Smooth muscle cell (in vitro differentiated cells): Measurements from ENCODE around the gene GPR141. TPM values are rescaled to one million over a fixed set of nuclear protein-coding genes. Genes with fewer than 3 reads are reported as not detected.

Experiments used
- DNase-seq: peaks from one replicate; lab custom pipeline; 2025; ENCODE audit not compliant: unreplicated experiment; lab: John Stamatoyannopoulos, UW
- H2AFZ ChIP-seq: fragments of 200-600 bp; sonication (generic); 2 replicates; pipeline ENCODE4 v1.6.0; 2016; ENCODE audit warnings: antibody characterized with exemption, low read depth, mild to moderate bottlenecking
- H3F3A ChIP-seq: fragments of 200-600 bp; sonication (generic); 2 replicates; pipeline ENCODE4 v1.6.0; 2017; ENCODE audit warnings: antibody characterized with exemption, low read depth
- H3K27ac ChIP-seq: fragments of 200-600 bp; sonication (generic); 2 replicates; pipeline ENCODE4 v1.5.1; 2016; ENCODE audit warnings: low read depth, mild to moderate bottlenecking
- H3K27me3 ChIP-seq: fragments of 200-600 bp; sonication (generic); 2 replicates; pipeline ENCODE4 v1.6.1; 2016; ENCODE audit warnings: low read depth, mild to moderate bottlenecking
- H3K36me3 ChIP-seq: fragments of 200-600 bp; sonication (generic); 2 replicates; pipeline ENCODE4 v1.5.1; 2016; ENCODE audit warnings: low read depth
- H3K4me1 ChIP-seq: fragments of 200-600 bp; sonication (generic); 2 replicates; pipeline ENCODE4 v1.5.1; 2016; ENCODE audit warnings: low read depth
- H3K4me2 ChIP-seq: fragments of 200-600 bp; sonication (generic); 2 replicates; pipeline ENCODE4 v1.6.0; 2016; ENCODE audit warnings: mild to moderate bottlenecking
- H3K4me3 ChIP-seq: fragments of 200-600 bp; sonication (generic); 2 replicates; pipeline ENCODE4 v1.5.1; 2016; ENCODE audit warnings: mild to moderate bottlenecking
- H3K79me2 ChIP-seq: fragments of 200-600 bp; sonication (generic); 2 replicates; pipeline ENCODE4 v1.6.0; 2016; ENCODE audit warnings: low read depth, mild to moderate bottlenecking
- H3K9ac ChIP-seq: fragments of 200-600 bp; sonication (generic); 2 replicates; pipeline ENCODE4 v1.6.0; 2016; ENCODE audit warnings: low read depth
- H3K9me3 ChIP-seq: fragments of 200-600 bp; sonication (generic); replicated peaks from 2 replicates; pipeline ENCODE4 v1.5.1; 2016; ENCODE audit warnings: low read depth
- H4K20me1 ChIP-seq: fragments of 200-600 bp; sonication (generic); 2 replicates; pipeline ENCODE4 v1.6.0; 2016; ENCODE audit warnings: low read depth
- CTCF ChIP-seq: fragments of 200-600 bp; sonication (generic); IDR thresholded peaks from 2 replicates; pipeline ENCODE4 v1.5.1; 2017; ENCODE audit warnings: borderline replicate concordance, mild to moderate bottlenecking, antibody characterized with exemption; ENCODE audit not compliant: insufficient read depth, poor library complexity, severe bottlenecking
- WGBS: methylation state at CpG from one replicate; pipeline ENCODE4 v1.1.7; 2016; ENCODE audit warnings: low lambda C conversion rate; 5-methylcytosine and 5-hydroxymethylcytosine counted together
- polyA plus RNA-seq: library from polyadenylated mRNA; unstranded; fragments of >200 nt; fragmentation: Nextera tagmentation; extraction: Ambion mirVana; gene quantifications from 2 replicates; pipeline ENCODE4 v1.2.1, GENCODE V29; 2016
- total RNA-seq: library from RNA; depleted of rRNA; stranded (reverse); fragments of >200 nt; gene quantifications from 2 replicates; pipeline ENCODE4 v1.2.3, GENCODE V29; 2014

The GPR141 gene
- total and polyA plus RNA-seq, 2 experiments from 2014 or later = 2.5 TPM; not detected in 1

GRCh38 chr7:37643876-37644275, 39.7 kb upstream of the GPR141 start:
- Histone ChIP-seq H4K20me1 (no peaks in the 10 kb centered on the region), H3K9ac (no peak overlapping the region), H3K4me2 (no peak overlapping the region), H3F3A (no peaks in the 10 kb centered on the region), H3K27ac (no peak overlapping the region), H3K36me3 (no peaks in the 10 kb centered on the region), H3K9me3 (no peaks in the 10 kb centered on the region), H3K4me1 (peaks cover 10% of the 10 kb centered on the region), H3K4me3 (no peak overlapping the region), H2AFZ (no peak overlapping the region), H3K79me2 (no peaks in the 10 kb centered on the region), H3K27me3 (no peaks in the 10 kb centered on the region)
- no peak for TF ChIP-seq CTCF
- DNase-seq = no peak
- 43% methylated on average over 1 of the region's 1 CpG for WGBS

- no peaks in the 10 kb centered on the region for H3K9me3 ChIP-seq
- no peaks in the 10 kb centered on the region for H3K79me2 ChIP-seq
- no peak overlapping the region for H3K4me3 ChIP-seq
- H3K27ac ChIP-seq = no peak overlapping the region
- H3K36me3 ChIP-seq = no peaks in the 10 kb centered on the region
- TF ChIP-seq CTCF = no peak
- H3K27me3 ChIP-seq = no peaks in the 10 kb centered on the region
- no peak for DNase-seq
- H2AFZ ChIP-seq = no peak overlapping the region
- no peaks in the 10 kb centered on the region for H4K20me1 ChIP-seq
- no peak overlapping the region for H3K4me2 ChIP-seq
- no peak overlapping the region for H3K9ac ChIP-seq
- no peaks in the 10 kb centered on the region for H3F3A ChIP-seq
- 83% methylated on average over 7 of the region's 7 CpGs for WGBS
- H3K4me1 ChIP-seq = peaks cover 10% of the 10 kb centered on the region
Observed at GRCh38 chr7:37645282-37646050, 38.1 kb upstream of the GPR141 start.

- Histone ChIP-seq H2AFZ (no peak overlapping the region), H3K9me3 (no peaks in the 10 kb centered on the region), H4K20me1 (no peaks in the 10 kb centered on the region), H3K79me2 (no peaks in the 10 kb centered on the region), H3K4me3 (no peak overlapping the region), H3K4me1 (no peaks in the 10 kb centered on the region), H3K9ac (no peak overlapping the region), H3K36me3 (no peaks in the 10 kb centered on the region), H3K27me3 (no peaks in the 10 kb centered on the region), H3F3A (no peaks in the 10 kb centered on the region), H3K27ac (no peak overlapping the region), H3K4me2 (no peak overlapping the region)
- TF ChIP-seq CTCF = no peak
- 76% methylated on average over 1 of the region's 1 CpG for WGBS
- no peak for DNase-seq
Observed at GRCh38 chr7:37656913-37657530, 26.5 kb upstream of the GPR141 start.
